OCI-LY1 (cell line): ENCODE results near the gene CTU1.

Experiments used
- H2AFZ ChIP-seq: fragments of 200-600 bp; sonication (generic), shearing (Covaris generic); 2 replicates; pipeline ENCODE4 v1.6.0; 2014; ENCODE audit warnings: antibody characterized with exemption, mild to moderate bottlenecking, low read length
- H3F3A ChIP-seq: fragments of 200-600 bp; sonication (generic), shearing (Covaris generic); 2 replicates; pipeline ENCODE4 v1.6.0; 2014; ENCODE audit warnings: mild to moderate bottlenecking, antibody characterized with exemption, low read length, moderate library complexity; ENCODE audit not compliant: insufficient read depth
- H3K27ac ChIP-seq: fragments of 200-600 bp; sonication (generic); 2 replicates; pipeline ENCODE4 v1.5.1; 2014; ENCODE audit warnings: low read length, mixed run types, mild to moderate bottlenecking, low read depth; ENCODE audit not compliant: poor library complexity, severe bottlenecking
- H3K27me3 ChIP-seq: fragments of 200-600 bp; sonication (generic); 2 replicates; pipeline ENCODE4 v1.6.0; 2014; ENCODE audit warnings: antibody characterized with exemption, mild to moderate bottlenecking, low read length, moderate library complexity; ENCODE audit not compliant: insufficient read depth
- H3K36me3 ChIP-seq: fragments of 200-600 bp; sonication (generic); 2 replicates; pipeline ENCODE4 v1.6.1; 2014; ENCODE audit warnings: mild to moderate bottlenecking, antibody characterized with exemption, low read length, moderate library complexity, mixed read lengths; ENCODE audit not compliant: insufficient read depth
- H3K4me1 ChIP-seq: fragments of 200-600 bp; sonication (generic); 2 replicates; pipeline ENCODE4 v1.5.1; 2014; ENCODE audit warnings: mild to moderate bottlenecking, low read length, moderate library complexity; ENCODE audit not compliant: insufficient read depth, severe bottlenecking
- H3K4me2 ChIP-seq: fragments of 200-600 bp; sonication (generic), shearing (Covaris generic); 2 replicates; pipeline ENCODE4 v1.6.1; 2014; ENCODE audit warnings: low read length
- H3K4me3 ChIP-seq: fragments of 200-600 bp; sonication (generic); 2 replicates; pipeline ENCODE4 v1.5.1; 2014; ENCODE audit warnings: low read length, low read depth, mild to moderate bottlenecking, mixed read lengths; ENCODE audit not compliant: poor library complexity, severe bottlenecking
- H3K79me2 ChIP-seq: fragments of 200-600 bp; shearing (Covaris generic); 2 replicates; pipeline ENCODE4 v1.6.1; 2016; ENCODE audit warnings: mixed run types, low read length, mixed read lengths; ENCODE audit not compliant: insufficient read depth
- H3K9ac ChIP-seq: fragments of 200-600 bp; sonication (generic), shearing (Covaris generic); 2 replicates; pipeline ENCODE4 v1.6.1; 2014; ENCODE audit warnings: mild to moderate bottlenecking, low read length, mixed read lengths
- H3K9me2 ChIP-seq: fragments of 200-600 bp; sonication (generic), shearing (Covaris generic); 2 replicates; pipeline ENCODE4 v1.6.1; 2014; ENCODE audit warnings: low read depth, mild to moderate bottlenecking, low read length, mixed read lengths
- H3K9me3 ChIP-seq: fragments of 200-600 bp; shearing (Covaris generic); 2 replicates; pipeline ENCODE4 v1.6.1; 2014; ENCODE audit warnings: low read length, mixed read lengths
- H4K20me1 ChIP-seq: fragments of 200-600 bp; sonication (generic), shearing (Covaris generic); 2 replicates; pipeline ENCODE4 v1.6.0; 2016; ENCODE audit warnings: mild to moderate bottlenecking, low read length; ENCODE audit not compliant: insufficient read depth
- EZH2 ChIP-seq: fragments of 200-600 bp; sonication (generic), shearing (Covaris generic); IDR thresholded peaks from 2 replicates; pipeline ENCODE4 v1.8.0; 2017; ENCODE audit warnings: borderline replicate concordance, mixed run types, mild to moderate bottlenecking, antibody characterized with exemption, low read length, moderate library complexity, mixed read lengths
- TF ChIP-seq, protein P1 (sequence below): fragments of 200-600 bp; sonication (generic), shearing (Covaris generic); IDR thresholded peaks from 2 replicates; pipeline ENCODE4 v1.5.1; 2017; ENCODE audit warnings: mild to moderate bottlenecking, antibody characterized with exemption, low read length, moderate library complexity, mixed read lengths

CTU1 gene

DNA sequence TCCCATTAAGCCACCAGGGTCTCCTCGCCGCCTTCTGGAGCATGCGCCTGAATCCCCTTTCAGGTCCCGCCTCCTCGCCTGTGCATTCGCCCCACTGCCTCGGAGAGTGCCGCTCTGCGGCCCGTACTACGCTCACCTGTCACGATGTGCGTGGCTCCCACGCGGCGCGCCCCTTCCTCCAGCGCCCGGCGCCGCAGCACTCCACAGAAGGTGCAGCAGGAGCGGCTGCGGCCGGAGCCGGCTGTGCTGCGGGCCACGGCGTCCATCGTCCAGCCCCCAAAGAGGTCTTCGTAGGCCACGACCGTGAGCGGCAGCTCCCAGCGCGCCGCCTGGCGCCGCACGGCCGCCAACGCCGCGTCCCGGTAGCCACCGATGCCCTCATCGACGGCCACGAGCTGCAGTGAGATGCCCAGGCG, 4.3 kb downstream of the CTU1 start:
- no peak overlapping the region for H3K9ac ChIP-seq
- H4K20me1 ChIP-seq, result no peaks in the 10 kb centered on the region
- H3K4me3 ChIP-seq, result no peak overlapping the region
- H3K4me1 ChIP-seq, result peaks cover 12% of the 10 kb centered on the region
- H3K79me2 ChIP-seq, result no peaks in the 10 kb centered on the region
- H3K4me2 ChIP-seq, result no peak overlapping the region
- H3K27ac ChIP-seq, result no peak overlapping the region
- H2AFZ ChIP-seq, result no peak overlapping the region
- TF ChIP-seq, protein P1, sequence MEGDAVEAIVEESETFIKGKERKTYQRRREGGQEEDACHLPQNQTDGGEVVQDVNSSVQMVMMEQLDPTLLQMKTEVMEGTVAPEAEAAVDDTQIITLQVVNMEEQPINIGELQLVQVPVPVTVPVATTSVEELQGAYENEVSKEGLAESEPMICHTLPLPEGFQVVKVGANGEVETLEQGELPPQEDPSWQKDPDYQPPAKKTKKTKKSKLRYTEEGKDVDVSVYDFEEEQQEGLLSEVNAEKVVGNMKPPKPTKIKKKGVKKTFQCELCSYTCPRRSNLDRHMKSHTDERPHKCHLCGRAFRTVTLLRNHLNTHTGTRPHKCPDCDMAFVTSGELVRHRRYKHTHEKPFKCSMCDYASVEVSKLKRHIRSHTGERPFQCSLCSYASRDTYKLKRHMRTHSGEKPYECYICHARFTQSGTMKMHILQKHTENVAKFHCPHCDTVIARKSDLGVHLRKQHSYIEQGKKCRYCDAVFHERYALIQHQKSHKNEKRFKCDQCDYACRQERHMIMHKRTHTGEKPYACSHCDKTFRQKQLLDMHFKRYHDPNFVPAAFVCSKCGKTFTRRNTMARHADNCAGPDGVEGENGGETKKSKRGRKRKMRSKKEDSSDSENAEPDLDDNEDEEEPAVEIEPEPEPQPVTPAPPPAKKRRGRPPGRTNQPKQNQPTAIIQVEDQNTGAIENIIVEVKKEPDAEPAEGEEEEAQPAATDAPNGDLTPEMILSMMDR, result no peak
- TF ChIP-seq EZH2, result no peak
- no peaks in the 10 kb centered on the region for H3K27me3 ChIP-seq
- no peaks in the 10 kb centered on the region for H3F3A ChIP-seq
- peaks cover 35% of the 10 kb centered on the region; the same call in 1 of the 2 replicates for H3K36me3 ChIP-seq
- H3K9me3 ChIP-seq, result no peaks in the 10 kb centered on the region
- H3K9me2 ChIP-seq, result no peaks in the 10 kb centered on the region

DNA sequence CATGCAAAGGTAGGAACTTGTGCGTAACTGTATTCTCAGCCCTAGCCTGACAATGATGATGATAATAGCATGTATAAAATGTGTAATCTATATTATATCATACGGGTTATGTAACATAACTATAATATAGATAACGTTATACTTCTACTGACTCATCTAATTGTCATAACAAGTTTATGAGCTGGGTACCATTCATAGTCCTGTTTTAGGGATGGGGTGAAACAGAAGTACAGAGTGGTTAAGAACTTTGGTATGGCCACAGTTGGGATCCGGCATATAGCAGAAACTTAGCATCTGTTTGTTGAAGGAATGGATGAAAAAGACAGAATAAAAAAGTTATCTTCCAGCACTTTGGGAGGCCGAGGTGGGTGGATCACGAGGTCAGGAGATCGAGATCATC, 5.2 kb downstream of the CTU1 start:
- H3K79me2 ChIP-seq, result no peaks in the 10 kb centered on the region
- no peak for TF ChIP-seq EZH2
- TF ChIP-seq, protein P1, result no peak
- H3K4me2 ChIP-seq, result no peak overlapping the region
- no peaks in the 10 kb centered on the region for H3K9me2 ChIP-seq
- no peaks in the 10 kb centered on the region for H3K9me3 ChIP-seq
- no peaks in the 10 kb centered on the region for H4K20me1 ChIP-seq
- no peak overlapping the region for H3K9ac ChIP-seq
- H3K4me1 ChIP-seq, result peaks cover 9% of the 10 kb centered on the region
- H3F3A ChIP-seq, result no peaks in the 10 kb centered on the region
- H2AFZ ChIP-seq, result no peak overlapping the region
- H3K36me3 ChIP-seq, result peaks cover 39% of the 10 kb centered on the region; the same call in 1 of the 2 replicates
- no peak overlapping the region for H3K4me3 ChIP-seq
- H3K27me3 ChIP-seq, result no peaks in the 10 kb centered on the region
- H3K27ac ChIP-seq, result no peak overlapping the region

DNA sequence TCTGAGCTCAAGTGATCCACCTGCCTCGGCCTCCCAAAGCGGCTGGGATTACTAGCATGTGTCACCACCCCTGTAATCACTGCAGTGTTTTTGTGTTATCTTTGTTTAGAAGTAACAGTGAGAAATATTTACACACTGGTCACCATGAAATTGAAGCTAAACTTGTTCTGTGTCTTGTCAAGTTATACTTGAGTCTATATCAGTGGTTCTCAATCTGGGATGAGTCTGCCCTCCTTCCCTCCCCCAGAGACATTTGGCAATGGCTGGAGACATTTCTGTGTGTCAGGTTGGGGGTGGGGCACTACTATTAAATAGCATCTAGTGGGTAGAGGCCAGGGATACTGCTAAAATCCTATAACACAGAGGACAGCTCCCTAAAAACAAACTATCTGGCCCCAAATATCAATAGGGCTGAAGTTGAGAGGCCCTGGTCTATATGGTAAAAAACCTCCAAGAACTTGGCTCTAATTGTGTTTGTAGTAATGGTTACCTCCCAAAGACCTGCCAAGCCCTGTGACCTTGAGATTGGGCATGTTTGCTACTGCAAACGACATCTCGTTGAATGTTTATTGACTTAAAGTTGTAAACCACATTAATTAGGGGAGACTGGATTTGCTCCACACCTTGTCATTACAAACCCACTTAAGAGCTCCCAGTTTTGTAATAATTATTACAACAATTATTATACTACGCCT, 6.9 kb downstream of the CTU1 start:
- Histone ChIP-seq H3K4me2 (no peak overlapping the region), H3K27me3 (no peaks in the 10 kb centered on the region), H3K9me3 (no peaks in the 10 kb centered on the region), H3K9me2 (no peaks in the 10 kb centered on the region), H4K20me1 (no peaks in the 10 kb centered on the region), H3K4me1 (no peaks in the 10 kb centered on the region), H2AFZ (no peak overlapping the region), H3K9ac (no peak overlapping the region), H3K4me3 (no peak overlapping the region), H3K27ac (no peak overlapping the region), H3F3A (no peaks in the 10 kb centered on the region), H3K36me3 (peaks cover 43% of the 10 kb centered on the region; the same call in 1 of the 2 replicates), H3K79me2 (no peaks in the 10 kb centered on the region)
- no peak for TF ChIP-seq EZH2
- TF ChIP-seq, protein P1, result no peak
